NCI-H2171 (cell line): Measurements from ENCODE around the gene EEF1A2.

Source experiments
- DNase-seq: peaks from one replicate; lab custom pipeline; 2025; lab: John Stamatoyannopoulos, UW

EEF1A2 gene

GRCh38 chr20:63500151-63500901 is 1.4 kb upstream of the EEF1A2 start:
- no peak for DNase-seq

- DNase-seq, result peak; percentile 91
Observed at GRCh38 chr20:63499338-63499969, 571 bp upstream of the EEF1A2 start.

DNA sequence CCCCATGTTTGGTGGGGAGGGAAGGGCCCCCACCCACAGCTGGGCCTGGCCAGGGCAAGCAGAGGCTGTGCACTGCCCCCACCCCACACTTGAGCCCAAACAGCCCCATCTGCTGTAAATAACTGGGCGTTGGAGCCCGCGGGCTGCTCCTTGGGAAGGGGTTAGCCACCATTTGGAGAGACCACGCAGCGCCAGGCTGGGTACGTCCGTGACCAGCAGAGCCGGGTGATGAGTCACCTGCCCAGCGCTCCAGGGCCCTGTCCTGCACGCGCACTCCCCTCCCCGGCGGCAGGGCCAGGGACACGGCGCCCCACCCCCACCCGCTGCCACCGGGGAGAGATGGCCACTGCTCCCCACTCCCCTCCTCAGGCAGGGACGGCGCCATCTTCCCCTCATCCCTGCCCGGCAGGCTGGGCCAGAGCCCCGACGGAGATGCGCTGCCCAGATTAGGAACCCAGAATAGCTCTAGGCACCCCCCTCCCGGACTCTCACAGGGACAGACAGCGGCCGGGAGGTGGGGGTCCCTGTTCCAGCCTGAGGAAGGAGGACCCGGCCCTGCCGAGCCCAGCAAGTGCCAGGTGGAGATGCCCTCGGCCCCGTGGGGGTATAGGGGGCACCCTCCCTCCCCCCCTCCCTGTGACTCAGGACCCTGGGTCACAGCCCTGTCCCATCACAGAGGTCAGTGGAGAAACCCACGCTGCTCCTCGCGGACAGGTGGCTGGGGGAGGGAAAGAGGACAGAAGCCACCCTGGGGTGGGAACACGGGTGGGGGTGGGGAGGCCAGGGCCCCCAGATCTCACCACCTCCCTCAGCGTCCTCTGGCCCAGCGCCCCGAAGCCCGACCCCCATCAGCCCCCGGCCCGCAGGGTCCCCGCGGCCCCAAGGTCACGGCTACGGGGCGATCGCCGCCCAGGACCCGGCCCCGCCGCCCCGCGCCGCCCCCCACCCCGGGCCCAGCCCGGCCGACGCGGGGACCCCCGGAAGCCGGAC is 642 bp downstream of the EEF1A2 start:
- no peak for DNase-seq

- DNase-seq, result no peak
Observed at GRCh38 chr20:63497138-63497945, 1.5 kb downstream of the EEF1A2 start.

- no peak for DNase-seq
Observed at GRCh38 chr20:63496596-63497120, 2.2 kb downstream of the EEF1A2 start.

- peak; percentile 61 for DNase-seq
Observed at GRCh38 chr20:63495741-63496595, 2.9 kb downstream of the EEF1A2 start.

DNA sequence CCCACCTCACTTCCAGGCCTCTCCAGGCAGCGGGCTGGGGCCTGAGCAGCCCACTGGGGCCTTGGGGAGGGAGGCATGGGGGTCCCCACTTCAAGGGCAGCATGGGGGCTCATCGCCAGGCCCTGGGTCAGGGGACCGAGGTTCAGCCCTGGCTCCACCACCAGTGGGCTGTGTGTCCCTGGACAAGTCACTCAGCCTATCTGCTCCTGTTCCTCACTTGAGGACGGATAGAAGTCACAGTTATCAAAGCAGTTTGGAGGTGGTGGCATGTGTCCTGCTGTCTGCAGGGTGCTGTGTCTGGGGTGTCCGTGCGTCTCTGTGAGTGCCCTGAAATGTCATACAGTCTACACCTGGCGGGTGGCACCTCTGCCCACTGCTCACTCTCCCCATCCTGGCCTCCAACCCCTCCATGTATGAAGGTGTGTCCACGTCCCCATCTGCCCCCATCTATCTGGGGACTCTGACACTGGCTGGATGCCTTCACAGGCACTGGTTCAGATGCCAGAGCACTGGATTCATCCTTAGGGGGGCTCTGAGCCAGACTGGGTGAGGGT is 3.6 kb downstream of the EEF1A2 start:
- no peak for DNase-seq

DNA sequence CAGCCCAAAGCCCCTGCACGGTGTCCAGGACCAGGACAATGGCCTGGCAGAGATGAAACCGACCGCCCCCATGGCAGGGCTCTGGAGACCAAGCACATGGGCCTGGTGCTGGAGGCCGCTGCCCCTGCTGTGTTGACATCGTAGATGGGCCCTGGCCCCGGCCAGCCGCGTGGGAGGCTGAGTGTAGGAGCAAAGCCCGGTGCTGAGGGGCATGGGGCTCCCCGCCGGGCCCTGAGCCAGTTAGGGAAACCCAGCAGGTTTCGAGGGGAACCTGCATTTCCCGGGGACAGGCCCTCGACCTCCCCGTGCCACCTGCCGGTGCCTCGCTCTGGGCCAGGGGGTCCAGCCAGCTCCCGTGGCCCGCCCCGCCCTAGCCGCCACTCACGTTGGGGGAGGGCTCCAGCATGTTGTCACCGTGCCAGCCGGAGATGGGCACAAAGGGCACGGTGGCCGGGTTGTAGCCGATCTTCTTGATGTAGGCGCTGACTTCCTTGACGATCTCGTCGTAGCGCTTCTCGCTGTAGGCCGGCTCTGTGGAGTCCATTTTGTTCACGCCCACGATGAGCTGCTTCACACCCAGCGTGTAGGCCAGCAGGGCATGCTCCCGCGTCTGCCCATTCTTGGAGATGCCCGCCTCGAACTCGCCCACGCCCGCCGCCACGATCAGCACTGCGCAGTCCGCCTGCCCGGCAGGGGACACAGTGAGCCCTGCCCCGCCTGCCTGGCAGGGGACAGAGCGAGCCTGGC is 4.3 kb downstream of the EEF1A2 start:
- no peak for DNase-seq

DNA sequence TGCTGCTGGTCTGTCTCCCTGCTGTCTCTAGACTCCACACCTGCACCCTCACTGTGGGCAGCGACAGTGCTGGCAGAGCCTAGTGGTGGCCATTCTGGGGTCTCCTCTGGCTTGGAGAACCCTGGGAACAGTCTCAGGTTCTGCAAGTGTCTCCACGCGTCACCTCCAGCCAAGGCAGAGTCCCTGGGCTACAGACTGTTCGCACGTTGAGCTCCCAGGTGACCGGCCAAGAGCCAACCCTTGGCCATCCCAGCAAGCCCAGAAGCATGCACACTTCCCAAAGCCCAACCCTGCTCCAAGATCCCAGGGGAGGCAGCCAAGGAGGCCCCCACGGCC is 4.8 kb downstream of the EEF1A2 start:
- DNase-seq, result no peak

GRCh38 chr20:63493563-63494020 is 5.3 kb downstream of the EEF1A2 start:
- no peak for DNase-seq

GRCh38 chr20:63492982-63493381 is 5.9 kb downstream of the EEF1A2 start:
- DNase-seq, result no peak

DNA sequence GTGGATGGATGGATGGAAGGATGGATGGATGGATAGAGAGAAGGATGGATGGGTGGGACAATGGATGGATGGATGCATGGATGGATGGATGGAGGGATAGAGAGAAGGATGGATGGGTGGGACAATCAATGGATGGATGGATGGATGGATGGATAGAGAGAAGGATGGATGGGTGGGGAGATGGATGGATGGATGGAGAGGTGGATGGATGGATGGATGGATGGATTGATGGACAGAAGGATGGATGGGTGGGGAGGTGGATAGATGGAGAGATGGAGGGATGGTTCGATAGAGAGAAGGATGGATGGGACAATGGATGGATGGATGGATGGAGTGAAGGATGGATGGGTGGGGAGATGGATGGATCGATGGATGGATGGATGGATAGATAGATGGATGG is 6.4 kb downstream of the EEF1A2 start:
- DNase-seq, result no peak

DNA sequence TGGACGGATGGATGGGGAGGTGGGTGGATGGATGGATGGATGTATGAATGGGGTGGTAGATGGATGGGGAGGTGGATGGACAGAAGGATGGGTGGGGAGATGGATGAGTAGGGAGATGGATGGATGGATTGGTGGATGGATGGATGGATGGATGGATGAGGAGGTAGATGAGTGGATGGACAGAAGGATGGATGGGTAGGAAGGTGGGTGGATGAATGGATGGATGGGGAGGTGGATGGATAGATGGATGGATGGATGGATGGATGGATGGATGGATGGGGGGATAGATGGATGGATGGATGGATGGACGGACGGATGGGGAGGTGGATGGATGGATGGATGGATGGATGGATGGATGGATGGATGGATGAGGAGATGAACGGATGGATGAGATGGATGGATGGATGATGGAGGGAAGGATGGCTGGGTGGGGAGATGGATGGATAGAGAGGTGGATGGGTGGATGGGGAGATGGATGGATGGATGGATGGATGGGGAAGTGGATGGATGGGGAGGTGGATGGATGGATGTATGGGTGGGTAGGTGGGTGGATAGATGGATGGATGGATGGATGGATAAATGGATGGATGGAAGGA is 7.2 kb downstream of the EEF1A2 start:
- no peak for DNase-seq

- no peak for DNase-seq
Observed at GRCh38 chr20:63491078-63491477, 7.8 kb downstream of the EEF1A2 start.

GRCh38 chr20:63490416-63490815 is 8.5 kb downstream of the EEF1A2 start:
- DNase-seq, result no peak

- DNase-seq, result no peak
Observed at GRCh38 chr20:63488315-63489251, 10.3 kb downstream of the EEF1A2 start.

DNA sequence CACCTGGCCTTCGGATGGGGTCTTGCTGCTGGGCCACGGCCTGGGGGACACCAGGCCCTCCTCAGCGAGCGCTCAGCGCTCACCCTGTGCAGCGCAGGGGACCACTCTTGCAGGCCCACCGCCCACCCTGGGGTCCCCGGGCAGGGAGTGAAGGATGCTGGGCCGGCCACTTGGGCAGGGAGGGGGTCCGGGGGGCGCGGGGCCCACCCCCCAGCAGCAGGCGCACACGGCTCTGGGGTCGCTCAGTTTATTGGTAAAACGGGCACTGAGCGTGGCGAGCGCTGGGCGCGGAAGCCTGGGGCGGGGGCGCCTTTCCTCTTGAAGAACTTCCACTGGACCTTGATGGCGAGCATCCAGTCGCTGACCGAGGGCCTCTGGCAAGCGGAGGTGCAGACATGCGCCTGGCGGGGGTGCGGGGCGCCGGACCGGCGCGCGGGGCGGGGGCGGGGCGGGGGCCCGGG is 11.1 kb downstream of the EEF1A2 start:
- no peak for DNase-seq
